ENCODE results near the gene CBLB. TPM values are rescaled to one million over a fixed set of nuclear protein-coding genes. Genes with fewer than 3 reads are reported as not detected.

CBLB gene
- total RNA-seq, 2 donors from 2014 or later = 31.1 to 40.5 TPM

DNA sequence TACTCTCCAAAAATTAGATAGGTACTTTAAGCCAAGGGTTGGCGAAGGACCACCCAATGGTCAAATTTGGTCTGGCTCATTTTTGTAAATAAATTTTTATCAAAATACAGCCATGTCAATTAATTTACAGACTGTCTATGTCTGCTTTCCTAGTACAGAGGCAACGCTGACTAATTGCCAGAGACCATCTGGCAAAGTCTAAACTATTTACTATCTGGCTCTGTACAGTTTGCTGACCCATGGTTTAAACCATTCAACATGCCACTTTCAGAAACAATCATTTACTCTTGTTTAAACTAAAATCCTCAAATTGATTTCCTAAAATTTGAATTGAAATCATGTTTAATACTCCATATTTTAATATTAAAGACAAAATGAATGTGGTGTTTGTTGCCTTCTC is 25.9 kb downstream of the CBLB start:
- Histone ChIP-seq H3K9me3 (no peaks in the 10 kb centered on the region), H3K4me1 (peaks cover 9% of the 10 kb centered on the region), H3K36me3 (replicated peaks in 1 of 2; ENCODE audit: insufficient read depth in 1 of 2, low read depth in 2 of 2) (no peaks in the 10 kb centered on the region), H3K27me3 (no peaks in the 10 kb centered on the region), H3K27ac (no peak overlapping the region), H3K4me3 (no peak overlapping the region)
- WGBS, 2 donors = 70 to 73% methylated on average over 2 of the region's 2 CpGs
- DNase-seq (no peak), ATAC-seq (no peak)
- intact Hi-C loops (cut with DNase I) = no loop called here
- TF ChIP-seq, protein P1, sequence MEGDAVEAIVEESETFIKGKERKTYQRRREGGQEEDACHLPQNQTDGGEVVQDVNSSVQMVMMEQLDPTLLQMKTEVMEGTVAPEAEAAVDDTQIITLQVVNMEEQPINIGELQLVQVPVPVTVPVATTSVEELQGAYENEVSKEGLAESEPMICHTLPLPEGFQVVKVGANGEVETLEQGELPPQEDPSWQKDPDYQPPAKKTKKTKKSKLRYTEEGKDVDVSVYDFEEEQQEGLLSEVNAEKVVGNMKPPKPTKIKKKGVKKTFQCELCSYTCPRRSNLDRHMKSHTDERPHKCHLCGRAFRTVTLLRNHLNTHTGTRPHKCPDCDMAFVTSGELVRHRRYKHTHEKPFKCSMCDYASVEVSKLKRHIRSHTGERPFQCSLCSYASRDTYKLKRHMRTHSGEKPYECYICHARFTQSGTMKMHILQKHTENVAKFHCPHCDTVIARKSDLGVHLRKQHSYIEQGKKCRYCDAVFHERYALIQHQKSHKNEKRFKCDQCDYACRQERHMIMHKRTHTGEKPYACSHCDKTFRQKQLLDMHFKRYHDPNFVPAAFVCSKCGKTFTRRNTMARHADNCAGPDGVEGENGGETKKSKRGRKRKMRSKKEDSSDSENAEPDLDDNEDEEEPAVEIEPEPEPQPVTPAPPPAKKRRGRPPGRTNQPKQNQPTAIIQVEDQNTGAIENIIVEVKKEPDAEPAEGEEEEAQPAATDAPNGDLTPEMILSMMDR (IDR thresholded peaks at IDR 0.05) = no peak
- no peak for TF ChIP-seq POLR2A (IDR thresholded peaks at IDR 0.05)

DNA sequence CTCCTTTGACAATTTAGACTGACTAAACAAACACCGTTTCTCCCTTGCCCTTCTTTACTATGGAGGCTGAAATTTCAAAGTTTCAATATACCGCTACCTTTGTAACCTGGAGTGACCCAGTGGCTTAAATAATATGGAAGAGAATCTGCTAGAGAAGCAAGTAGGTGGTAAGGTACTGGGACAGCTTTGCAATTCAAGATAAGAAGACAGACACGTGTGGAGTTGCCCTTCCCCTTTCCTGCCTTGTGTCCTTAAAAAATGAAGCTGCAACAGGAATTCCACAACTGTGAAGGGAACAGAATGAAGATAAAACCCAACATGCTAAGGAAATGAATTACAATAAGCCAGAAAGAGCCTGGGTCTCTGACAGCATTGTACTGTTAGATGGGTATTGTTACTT is 26.4 kb downstream of the CBLB start:
- DNase-seq (no peak), ATAC-seq (no peak)
- no peak overlapping the region for H3K4me3 ChIP-seq
- no peaks in the 10 kb centered on the region for H3K36me3 ChIP-seq (replicated peaks in 1 of 2; ENCODE audit: insufficient read depth in 1 of 2, low read depth in 2 of 2)
- WGBS, 2 donors = 75 to 79% methylated on average over 3 of the region's 3 CpGs
- no peaks in the 10 kb centered on the region for H3K27me3 ChIP-seq
- TF ChIP-seq POLR2A (IDR thresholded peaks at IDR 0.05) = no peak
- TF ChIP-seq, protein P1 (IDR thresholded peaks at IDR 0.05) = no peak
- peaks cover 9% of the 10 kb centered on the region for H3K4me1 ChIP-seq
- no peaks in the 10 kb centered on the region for H3K9me3 ChIP-seq
- no peak overlapping the region for H3K27ac ChIP-seq
- intact Hi-C loops (cut with DNase I) = no loop called here

DNA sequence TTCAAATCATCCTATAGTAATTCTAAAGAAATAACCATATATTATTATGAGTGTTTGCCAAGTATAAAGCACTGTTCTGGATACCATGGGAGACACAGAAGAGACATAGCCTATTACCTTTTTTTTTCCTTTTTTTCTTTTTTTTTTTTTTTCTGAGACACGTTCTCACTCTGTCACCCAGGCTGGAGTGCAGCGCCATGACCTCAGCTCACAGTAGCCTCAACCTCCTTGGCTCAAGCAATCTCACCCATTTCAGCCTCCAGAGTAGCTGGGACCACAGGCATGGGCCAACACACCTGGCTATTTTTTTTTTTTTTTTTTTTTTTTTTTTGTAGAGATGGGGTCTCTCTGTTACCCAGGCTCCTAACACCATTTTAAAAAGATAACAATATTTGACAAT is 30.9 kb downstream of the CBLB start:
- Histone ChIP-seq H3K27me3 (no peaks in the 10 kb centered on the region), H3K9me3 (no peaks in the 10 kb centered on the region), H3K36me3 (replicated peaks in 1 of 2; ENCODE audit: insufficient read depth in 1 of 2, low read depth in 2 of 2) (no peaks in the 10 kb centered on the region), H3K4me1 (peaks cover 6% of the 10 kb centered on the region), H3K27ac (no peak overlapping the region), H3K4me3 (no peak overlapping the region)
- DNase-seq (no peak), ATAC-seq (no peak)
- TF ChIP-seq, protein P1 (IDR thresholded peaks at IDR 0.05) = no peak
- intact Hi-C loops (cut with DNase I) = no loop called here
- 85 to 98% methylated on average over 2 of the region's 2 CpGs for WGBS, 2 donors

DNA sequence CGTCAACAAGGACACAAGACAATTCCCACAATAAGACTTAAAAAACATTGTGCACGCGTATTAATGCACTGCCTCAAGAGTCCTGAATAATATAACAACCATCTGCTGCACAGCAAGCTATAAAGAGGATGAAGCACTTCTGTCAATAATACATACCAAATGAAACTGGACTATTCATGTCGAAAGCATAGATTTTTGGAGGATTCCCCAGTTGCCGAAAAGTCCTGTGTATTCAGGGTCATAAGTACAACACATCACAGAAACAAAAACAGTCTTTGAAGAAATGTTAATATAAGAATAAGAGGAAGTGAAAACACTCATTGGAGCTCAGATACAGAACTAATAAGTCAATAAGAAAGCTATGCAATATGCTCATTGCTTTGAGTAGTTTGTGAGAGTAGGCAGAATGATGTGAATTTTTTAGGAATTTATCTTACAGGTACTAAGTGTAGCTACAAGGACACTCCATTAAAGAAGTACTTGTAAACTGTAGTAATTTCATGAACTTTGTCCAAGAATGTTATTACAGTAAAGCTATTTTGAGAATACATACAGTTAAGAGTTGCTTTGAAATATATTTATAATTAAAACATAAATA is 31.6 kb downstream of the CBLB start:
- TF ChIP-seq, protein P1 (IDR thresholded peaks at IDR 0.05) = no peak
- TF ChIP-seq POLR2A (IDR thresholded peaks at IDR 0.05) = no peak
- H3K36me3 ChIP-seq (replicated peaks in 1 of 2; ENCODE audit: insufficient read depth in 1 of 2, low read depth in 2 of 2) = no peaks in the 10 kb centered on the region
- ATAC-seq (no peak), DNase-seq (no peak)
- H3K27me3 ChIP-seq = no peaks in the 10 kb centered on the region
- no peaks in the 10 kb centered on the region for H3K9me3 ChIP-seq
- H3K4me3 ChIP-seq = no peak overlapping the region
- intact Hi-C loops (cut with DNase I) = no loop called here
- H3K27ac ChIP-seq = no peak overlapping the region
- peaks cover 6% of the 10 kb centered on the region for H3K4me1 ChIP-seq
- WGBS, 2 donors = 80 to 88% methylated on average over 5 of the region's 5 CpGs

DNA sequence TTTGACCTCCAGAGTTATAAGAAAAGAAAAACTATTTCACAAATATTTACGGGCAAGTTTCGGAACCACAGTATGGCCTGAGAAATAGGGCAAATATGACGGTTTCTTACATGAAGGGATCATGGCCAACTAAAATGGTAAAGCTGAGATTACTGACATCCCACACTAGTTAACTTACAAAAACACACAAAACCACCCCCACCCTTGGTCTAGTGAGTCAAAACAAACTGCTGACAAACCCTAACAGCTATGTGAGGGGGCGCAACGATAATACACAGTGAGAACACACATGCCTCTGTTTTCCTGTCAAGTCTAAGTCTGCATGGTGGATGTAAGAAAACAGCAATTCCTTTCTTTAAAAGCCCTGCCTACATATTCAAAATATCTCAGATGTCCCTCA is 32.3 kb downstream of the CBLB start:
- TF ChIP-seq, protein P1 (IDR thresholded peaks at IDR 0.05) = no peak
- no peak for TF ChIP-seq POLR2A (IDR thresholded peaks at IDR 0.05)
- H3K36me3 ChIP-seq (replicated peaks in 1 of 2; ENCODE audit: insufficient read depth in 1 of 2, low read depth in 2 of 2) = no peaks in the 10 kb centered on the region
- DNase-seq (no peak), ATAC-seq (no peak)
- H3K4me1 ChIP-seq = peaks cover 6% of the 10 kb centered on the region
- H3K27ac ChIP-seq = no peak overlapping the region
- H3K9me3 ChIP-seq = no peaks in the 10 kb centered on the region
- WGBS, 2 donors = 84 to 89% methylated on average over 5 of the region's 5 CpGs
- H3K4me3 ChIP-seq = no peak overlapping the region
- H3K27me3 ChIP-seq = no peaks in the 10 kb centered on the region
- intact Hi-C loops (cut with DNase I) = no loop called here
